Measurements from ENCODE around the gene EVA1B. TPM values are rescaled to one million over a fixed set of nuclear protein-coding genes. Genes with fewer than 3 reads are reported as not detected.

Gene EVA1B
- total RNA-seq, 1 donor from 2014 or later = 139 TPM

DNA sequence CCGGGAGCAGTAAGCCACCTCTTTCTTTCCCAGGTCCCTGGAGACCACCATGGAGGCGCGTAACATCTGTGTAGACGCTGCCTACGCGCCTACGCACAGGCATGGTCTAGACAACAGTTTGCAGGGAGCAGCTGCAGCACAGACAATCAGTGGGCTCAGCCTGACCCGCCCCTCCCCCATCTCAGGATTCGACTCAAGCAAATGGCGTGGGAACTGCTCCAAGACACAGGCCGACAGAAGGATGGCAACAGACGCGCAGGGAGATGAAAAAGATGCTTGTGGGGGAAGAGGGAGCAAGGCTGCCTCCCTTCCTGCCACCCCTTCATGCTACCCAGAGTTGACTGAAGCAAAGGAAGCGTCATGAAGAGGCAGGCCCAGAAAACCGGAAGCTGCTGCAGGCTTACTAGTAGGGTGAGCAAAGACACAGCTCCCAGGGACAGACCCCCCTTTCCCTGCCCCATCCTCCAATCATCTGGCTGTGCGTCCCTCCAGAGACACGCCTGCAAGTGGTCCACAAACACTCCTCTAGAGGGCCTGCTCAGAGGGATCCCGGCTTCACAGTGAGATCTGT lies 42.7 kb upstream of the EVA1B start:
- no peak for DNase-seq (ENCODE audit: low read depth)
- no peak for TF ChIP-seq CTCF (IDR thresholded peaks at IDR 0.05; ENCODE audit: insufficient read depth, low read length, poor library complexity, severe bottlenecking)
- Histone ChIP-seq H3K27me3 (ENCODE audit: control insufficient read depth, insufficient read depth, low read length) (no peaks in the 10 kb centered on the region), H3K4me3 (ENCODE audit: low read depth, low read length) (no peak overlapping the region), H3K36me3 (ENCODE audit: control insufficient read depth, insufficient read depth, low read length) (peaks cover 2% of the 10 kb centered on the region)

- Histone ChIP-seq H3K27me3 (ENCODE audit: control insufficient read depth, insufficient read depth, low read length) (no peaks in the 10 kb centered on the region), H3K36me3 (ENCODE audit: control insufficient read depth, insufficient read depth, low read length) (peaks cover 2% of the 10 kb centered on the region), H3K4me3 (ENCODE audit: low read depth, low read length) (no peak overlapping the region)
- TF ChIP-seq CTCF (IDR thresholded peaks at IDR 0.05; ENCODE audit: insufficient read depth, low read length, poor library complexity, severe bottlenecking) = no peak
- DNase-seq (ENCODE audit: low read depth) = no peak
Measured at GRCh38 chr1:36365381-36365780, 41.9 kb upstream of the EVA1B start.

DNA sequence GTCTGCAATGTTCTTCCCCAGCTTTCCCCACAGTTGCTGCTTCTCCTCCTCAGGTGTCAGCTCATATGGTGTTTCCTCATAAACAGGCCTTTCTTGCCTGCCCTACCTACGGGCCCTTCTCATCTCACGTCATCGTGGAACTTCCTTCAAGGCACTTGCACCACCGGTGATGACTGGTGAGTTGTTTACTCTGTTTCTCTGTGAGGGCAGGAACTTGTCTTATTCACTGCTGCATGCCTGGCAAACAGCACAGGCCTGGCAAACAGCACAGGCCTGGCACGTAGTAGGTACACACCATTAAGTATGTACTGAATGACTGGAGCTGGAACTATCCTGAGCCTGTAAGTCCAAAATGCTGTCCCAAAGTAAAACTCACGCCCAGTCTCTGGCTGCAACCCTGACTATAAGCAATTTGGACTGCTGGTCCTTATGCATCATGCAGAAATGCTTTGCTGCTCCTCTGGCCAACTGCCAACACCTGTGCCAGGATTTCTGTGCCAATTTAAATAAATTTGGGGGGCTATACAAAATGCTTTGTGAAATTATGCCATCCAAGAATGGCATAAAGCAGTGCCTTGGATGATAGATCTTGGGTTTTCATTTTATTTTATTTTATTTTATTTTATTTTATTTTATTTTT lies 36.6 kb upstream of the EVA1B start:
- no peak overlapping the region for H3K4me3 ChIP-seq (ENCODE audit: low read depth, low read length)
- H3K27me3 ChIP-seq (ENCODE audit: control insufficient read depth, insufficient read depth, low read length) = no peaks in the 10 kb centered on the region
- no peak for DNase-seq (ENCODE audit: low read depth)
- peaks cover 2% of the 10 kb centered on the region for H3K36me3 ChIP-seq (ENCODE audit: control insufficient read depth, insufficient read depth, low read length)
- TF ChIP-seq CTCF (IDR thresholded peaks at IDR 0.05; ENCODE audit: insufficient read depth, low read length, poor library complexity, severe bottlenecking) = no peak

DNA sequence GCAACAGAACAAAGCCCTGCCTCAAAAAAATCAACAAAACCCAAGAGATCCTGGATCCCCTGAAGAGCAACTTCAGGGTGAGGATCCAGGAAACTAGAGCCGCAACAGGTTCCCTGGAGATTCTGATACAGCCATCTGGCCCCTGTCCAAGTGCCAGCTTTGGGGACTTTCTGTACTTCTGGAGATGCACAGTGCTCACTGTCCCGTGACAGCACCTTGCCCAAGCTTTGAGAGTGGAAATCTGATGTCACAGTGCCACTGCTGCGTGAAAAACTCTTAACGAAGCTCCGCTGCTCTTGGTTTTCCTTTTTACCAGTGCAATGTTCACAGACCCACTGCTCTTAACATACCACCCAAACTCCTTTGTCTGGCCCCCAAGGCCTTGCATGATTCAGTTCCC lies 35.9 kb upstream of the EVA1B start:
- no peaks in the 10 kb centered on the region for H3K27me3 ChIP-seq (ENCODE audit: control insufficient read depth, insufficient read depth, low read length)
- TF ChIP-seq CTCF (IDR thresholded peaks at IDR 0.05; ENCODE audit: insufficient read depth, low read length, poor library complexity, severe bottlenecking) = no peak
- no peak for DNase-seq (ENCODE audit: low read depth)
- H3K4me3 ChIP-seq (ENCODE audit: low read depth, low read length) = no peak overlapping the region
- peaks cover 2% of the 10 kb centered on the region for H3K36me3 ChIP-seq (ENCODE audit: control insufficient read depth, insufficient read depth, low read length)

DNA sequence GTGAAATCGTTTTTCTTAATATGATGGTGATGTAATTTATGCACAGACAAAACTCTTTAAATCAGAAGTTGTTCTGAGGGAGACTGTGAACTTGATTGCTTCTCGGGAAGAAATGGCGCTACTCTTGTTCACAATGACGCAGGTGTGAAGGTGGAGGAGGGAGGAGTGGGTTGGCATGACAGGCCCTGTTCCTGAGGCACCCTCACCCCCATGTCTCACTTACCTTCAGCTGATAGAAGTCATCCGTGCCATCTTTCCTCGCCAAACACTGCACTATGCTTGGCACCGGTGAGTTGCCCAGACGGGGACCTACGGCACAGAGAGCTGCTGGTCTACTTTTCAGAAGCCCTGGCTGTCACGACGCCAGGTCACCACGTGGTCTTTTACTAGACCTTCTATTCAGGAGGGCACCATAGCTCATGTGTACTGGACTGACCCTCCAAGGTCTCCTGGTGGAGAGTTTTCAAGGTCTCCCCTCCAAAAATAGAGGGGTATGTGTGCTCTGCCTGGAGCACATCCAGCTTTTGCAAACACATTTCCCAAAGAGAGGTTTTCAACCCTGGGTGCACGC lies 35.2 kb upstream of the EVA1B start:
- Histone ChIP-seq H3K4me3 (ENCODE audit: low read depth, low read length) (no peak overlapping the region), H3K36me3 (ENCODE audit: control insufficient read depth, insufficient read depth, low read length) (peaks cover 2% of the 10 kb centered on the region), H3K27me3 (ENCODE audit: control insufficient read depth, insufficient read depth, low read length) (no peaks in the 10 kb centered on the region)
- DNase-seq (ENCODE audit: low read depth) = no peak
- TF ChIP-seq CTCF (IDR thresholded peaks at IDR 0.05; ENCODE audit: insufficient read depth, low read length, poor library complexity, severe bottlenecking) = no peak

Data from kidney epithelial cell (primary cell).